ENCODE data around the gene FGD6.

GRCh38 chr12:95179011-95179410 is 38.3 kb downstream of the FGD6 start:
- TF ChIP-seq, protein P1, sequence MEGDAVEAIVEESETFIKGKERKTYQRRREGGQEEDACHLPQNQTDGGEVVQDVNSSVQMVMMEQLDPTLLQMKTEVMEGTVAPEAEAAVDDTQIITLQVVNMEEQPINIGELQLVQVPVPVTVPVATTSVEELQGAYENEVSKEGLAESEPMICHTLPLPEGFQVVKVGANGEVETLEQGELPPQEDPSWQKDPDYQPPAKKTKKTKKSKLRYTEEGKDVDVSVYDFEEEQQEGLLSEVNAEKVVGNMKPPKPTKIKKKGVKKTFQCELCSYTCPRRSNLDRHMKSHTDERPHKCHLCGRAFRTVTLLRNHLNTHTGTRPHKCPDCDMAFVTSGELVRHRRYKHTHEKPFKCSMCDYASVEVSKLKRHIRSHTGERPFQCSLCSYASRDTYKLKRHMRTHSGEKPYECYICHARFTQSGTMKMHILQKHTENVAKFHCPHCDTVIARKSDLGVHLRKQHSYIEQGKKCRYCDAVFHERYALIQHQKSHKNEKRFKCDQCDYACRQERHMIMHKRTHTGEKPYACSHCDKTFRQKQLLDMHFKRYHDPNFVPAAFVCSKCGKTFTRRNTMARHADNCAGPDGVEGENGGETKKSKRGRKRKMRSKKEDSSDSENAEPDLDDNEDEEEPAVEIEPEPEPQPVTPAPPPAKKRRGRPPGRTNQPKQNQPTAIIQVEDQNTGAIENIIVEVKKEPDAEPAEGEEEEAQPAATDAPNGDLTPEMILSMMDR (IDR thresholded peaks at IDR 0.05; ENCODE audit: low read length): no peak
- TF ChIP-seq EZH2 (IDR thresholded peaks at IDR 0.05; ENCODE audit: borderline replicate concordance, low read length): no peak
